HG03095 (cell line): ENCODE data around the gene EXOSC5.
A peak's percentile ranks its signal among the peaks of the same experiment; 100 is the strongest.
"Not testable (repeated sequence)": the region's sequence is repeated elsewhere in the genome, so short reads cannot be mapped to it uniquely, and the experiment has no call there.

Experiments used
- ATAC-seq: cut with Tn5 transposase; IDR thresholded peaks from one replicate; pipeline ENCODE4 v1.9.1; 2021; ENCODE audit warnings: moderate library complexity; ENCODE audit not compliant: unreplicated experiment

EXOSC5 gene

DNA sequence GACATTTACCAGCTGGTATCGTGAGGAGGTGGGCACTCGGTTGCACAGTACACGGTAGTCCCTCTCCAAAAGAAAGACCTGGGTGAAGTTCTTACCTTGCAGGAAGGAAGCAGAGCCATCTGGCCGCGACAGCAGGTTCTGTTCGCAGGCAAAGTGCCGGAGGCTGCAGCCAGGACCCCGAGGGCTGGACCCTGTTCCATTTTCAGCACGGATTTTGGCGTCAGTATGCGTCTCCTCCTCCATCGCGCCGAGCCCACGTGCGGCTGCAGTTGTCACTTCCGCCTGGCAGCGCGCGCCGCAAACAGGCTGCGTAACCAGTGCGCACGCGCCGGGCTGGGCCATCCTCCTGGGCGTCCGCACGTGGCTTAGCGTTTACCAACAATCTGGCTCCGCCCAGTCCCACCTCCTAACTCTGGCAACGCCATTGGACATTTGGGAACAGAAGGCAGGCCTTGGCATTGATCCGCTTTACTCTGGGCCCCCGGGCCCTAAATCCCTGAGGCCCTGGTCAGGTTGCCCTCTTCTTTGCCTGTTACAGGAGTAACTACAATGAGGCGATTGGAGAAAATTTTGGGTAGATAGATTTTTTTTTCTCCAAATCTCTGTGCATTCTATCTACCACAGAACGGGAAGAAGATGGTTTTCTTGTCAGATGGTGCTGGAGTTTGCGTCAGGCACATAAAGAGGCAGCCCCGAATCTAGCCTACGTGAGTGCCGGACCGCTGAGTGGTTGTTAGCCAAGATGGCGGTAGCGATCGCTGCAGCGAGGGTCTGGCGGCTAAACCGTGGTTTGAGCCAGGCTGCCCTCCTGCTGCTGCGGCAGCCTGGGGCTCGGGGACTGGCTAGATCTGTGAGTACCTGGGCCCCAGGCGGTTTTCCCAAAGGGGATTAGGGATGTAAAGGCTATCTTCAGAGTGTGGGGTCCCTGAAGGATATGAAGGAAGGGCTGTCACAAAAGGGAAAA, at the start of gene EXOSC5, which contains the start of gene BCKDHA:
TSS of gene EXOSC5 (minus strand) at position 274 of the 964 bp plus-strand sequence. CDS start at position 243, 31 bp downstream.
TSS of gene BCKDHA (plus strand) at position 733 of the 964 bp plus-strand sequence. CDS start at position 743, 10 bp downstream.
- ATAC-seq: peak; percentile 78

DNA sequence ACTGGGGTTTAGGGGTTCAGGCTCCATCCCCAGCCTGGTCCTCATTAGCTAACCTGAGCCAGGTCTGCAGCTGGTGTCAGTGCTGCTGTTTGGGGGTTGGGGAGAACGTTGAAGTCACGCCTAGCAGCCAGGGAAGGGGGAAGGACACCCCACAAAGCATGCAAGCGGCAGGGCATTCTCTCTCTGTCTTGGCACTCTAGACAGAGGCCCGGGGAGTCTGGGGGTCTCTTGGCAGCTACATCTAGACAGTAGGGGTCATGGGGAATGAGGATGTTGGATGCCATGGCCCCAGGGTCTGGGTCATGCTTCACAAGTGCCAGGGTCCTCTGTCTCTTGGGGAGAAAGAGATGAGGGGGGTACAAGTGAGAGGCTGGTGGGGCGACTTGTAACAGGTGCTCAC, 48.4 kb upstream of the EXOSC5 start:
- no peak for ATAC-seq

DNA sequence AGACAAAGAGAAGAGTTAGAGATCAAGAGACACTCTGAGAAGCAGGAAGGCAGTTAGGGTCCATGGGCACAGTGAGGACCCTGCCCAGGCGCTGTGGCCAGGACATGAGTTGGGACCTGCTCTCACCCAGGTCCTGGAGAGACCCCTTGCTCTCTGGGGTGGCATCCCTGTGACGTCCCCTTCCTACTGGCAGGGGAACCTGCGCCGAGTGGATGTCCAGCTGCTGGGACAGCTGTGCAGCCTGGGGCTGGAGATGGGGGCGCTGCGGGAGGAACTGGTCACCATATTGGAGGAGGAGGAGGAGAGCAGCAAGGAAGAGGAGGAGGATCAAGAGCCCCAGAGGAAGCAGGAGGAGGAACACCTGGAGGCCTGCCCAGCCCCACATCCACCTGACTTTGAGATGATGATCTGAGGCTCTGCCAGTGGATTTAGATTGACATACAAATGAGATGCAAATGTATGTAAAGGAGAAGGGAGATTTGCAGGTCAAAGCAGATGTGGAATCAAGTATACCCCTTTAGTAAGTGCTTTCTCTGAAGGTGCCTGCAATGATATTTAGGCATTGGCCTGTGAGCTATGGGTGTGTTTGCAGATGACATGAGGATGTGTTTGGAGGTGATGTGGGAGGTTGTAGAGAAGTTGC, 46.8 kb upstream of the EXOSC5 start:
- ATAC-seq: no peak

GRCh38 chr19:41442473-41443355, 45.6 kb upstream of the EXOSC5 start, which contains the start of gene ERICH4:
TSS of gene ERICH4 (plus strand) at chr19:41443156. CDS start at chr19:41443170, 14 bp downstream.
- ATAC-seq: no peak

DNA sequence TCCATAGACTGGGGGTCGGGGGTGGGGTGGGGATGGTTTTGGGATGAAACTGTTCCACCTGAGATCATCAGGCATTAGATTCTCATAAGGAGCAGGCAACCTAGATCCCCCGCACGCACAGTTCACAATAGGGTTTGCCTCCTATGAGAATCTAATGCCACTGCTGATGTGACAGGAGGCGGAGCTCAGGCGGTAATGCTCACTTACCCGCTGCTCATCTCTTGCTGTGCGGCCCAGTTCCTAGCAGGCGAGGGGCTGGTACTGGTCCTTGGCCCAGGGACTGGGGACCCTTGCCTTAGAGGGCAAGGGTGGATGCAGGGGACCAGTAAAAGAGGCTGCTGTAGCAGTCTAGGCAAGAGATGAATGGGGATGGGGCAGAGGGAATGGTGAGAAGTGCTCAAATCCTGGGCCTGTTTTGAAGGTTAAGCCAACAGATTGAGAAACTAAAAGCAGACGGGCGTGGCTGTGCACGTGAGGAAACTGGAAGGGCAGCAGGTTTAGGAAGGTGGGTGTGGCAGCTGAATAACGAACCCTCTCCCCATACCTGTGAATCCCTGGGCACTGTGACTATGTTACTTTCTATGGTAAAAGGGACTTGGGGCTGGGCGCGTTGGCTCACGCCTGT, 44.3 kb upstream of the EXOSC5 start:
- ATAC-seq: no peak

- ATAC-seq: peak; percentile 83
These were observed 42.5 kb upstream of the EXOSC5 start, which contains the start of gene DMAC2 for GRCh38 chr19:41439441-41440222. TSS of gene DMAC2 (minus strand) at chr19:41439912. CDS start at chr19:41439899, 13 bp downstream.

- no peak for ATAC-seq
These were observed 40.9 kb upstream of the EXOSC5 start for GRCh38 chr19:41437944-41438574.

GRCh38 chr19:41436674-41436951, 39.5 kb upstream of the EXOSC5 start:
- no peak for ATAC-seq

- ATAC-seq: no peak
These were observed 38.9 kb upstream of the EXOSC5 start for GRCh38 chr19:41435936-41436673.

DNA sequence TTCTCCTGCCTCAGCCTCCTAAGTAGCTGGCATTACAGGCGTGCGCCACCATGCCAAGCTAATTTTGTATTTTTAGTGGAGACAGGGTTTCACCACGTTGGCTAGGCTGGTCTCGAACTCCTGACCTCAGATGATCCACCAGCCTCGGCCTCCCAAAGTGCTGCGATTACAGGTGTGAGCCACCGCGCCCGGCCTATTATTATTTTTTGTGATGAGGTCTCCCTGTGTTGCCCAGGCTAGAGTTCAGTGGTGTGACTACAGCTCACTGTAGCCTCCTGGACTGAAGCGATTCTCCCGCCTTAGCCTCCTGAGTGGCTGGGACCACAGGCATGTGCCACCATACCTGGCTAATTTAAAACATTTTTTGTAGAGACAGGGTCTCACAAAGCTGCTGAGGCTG, 38.2 kb upstream of the EXOSC5 start:
- ATAC-seq: not testable (repeated sequence)

DNA sequence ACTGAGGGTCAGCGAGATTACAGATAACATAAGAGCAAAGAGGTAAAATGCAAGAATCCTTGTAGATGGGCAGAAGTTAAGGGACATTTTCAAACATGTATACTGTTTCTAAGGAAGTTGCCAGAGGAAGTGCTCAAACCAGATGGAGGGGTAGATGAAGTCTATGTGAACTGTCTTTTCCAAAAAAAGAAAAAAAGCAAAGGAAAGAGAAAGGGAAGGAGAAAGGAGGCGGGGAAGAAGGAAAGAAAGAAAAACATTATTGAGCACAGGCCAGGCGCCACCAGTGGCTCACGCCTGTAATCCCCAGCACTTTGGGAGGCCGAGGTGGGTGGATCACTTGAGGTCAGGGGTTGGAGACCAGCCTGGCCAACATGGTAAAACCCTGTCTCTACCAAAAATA, 37.3 kb upstream of the EXOSC5 start:
- no peak for ATAC-seq

DNA sequence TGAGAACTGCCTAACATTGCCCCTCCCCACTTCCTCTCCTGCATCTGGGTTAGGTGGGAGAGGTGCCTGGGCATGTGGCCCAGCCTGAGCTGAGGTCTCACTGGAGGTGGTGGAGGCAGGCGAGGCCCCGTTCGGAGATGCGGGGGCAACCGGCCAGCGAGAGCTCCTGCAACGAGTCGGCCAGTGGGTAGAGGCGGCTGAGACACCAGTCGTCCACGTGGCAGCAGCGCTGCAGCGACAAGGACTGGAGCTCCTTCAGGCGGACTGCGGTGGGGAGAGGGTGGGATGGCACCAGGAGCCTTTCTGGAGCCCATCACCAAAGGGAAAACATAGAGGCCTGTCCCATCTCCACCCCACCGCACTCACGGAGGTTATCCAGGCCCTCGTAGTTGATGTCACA, 36.0 kb upstream of the EXOSC5 start:
- no peak for ATAC-seq

- no peak for ATAC-seq
These were observed 34.5 kb upstream of the EXOSC5 start for GRCh38 chr19:41431426-41432386.

DNA sequence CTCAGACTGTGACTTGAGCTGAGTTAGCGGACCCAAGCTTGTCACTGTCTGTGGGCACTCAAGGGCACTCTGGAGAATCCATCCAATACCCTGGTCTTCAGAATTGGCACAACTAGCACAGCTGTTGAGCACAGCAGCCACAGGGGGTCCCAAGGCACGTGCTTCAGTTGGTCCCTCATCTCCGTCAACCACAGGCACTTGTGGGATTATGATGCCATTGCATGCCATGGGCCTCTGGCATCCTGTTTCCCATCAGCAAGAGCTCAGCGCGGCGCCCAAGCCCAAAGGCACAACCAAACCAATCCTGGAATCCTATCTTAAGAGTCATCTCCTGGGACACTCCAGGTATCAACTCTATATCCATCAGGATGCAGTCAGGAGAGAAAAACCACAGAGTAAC, 33.8 kb upstream of the EXOSC5 start:
- ATAC-seq: no peak

DNA sequence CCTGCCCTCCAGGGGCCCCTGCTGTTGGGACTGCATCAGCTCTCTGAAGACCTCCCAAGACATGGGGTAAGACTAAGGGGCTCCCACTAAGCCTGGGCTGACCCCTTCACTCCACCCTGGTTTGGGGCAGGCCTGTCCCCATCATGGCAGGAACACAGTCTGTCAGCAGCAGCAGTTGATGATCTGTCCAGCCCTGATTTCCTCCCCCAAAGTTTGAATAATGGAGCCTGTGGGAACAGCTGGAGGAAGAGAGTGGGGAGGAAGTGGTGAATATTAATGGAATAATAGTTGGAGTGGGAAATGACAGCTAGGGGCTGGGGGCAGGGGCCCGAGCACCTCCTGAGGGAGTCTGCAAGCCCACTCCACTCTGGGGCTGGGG, 31.3 kb upstream of the EXOSC5 start:
- no peak for ATAC-seq

- no peak for ATAC-seq
These were observed 30.7 kb upstream of the EXOSC5 start for GRCh38 chr19:41427647-41428480.
